B cell (primary cell): ENCODE measurements around the gene PRSS50.

Experiments
- CTCF ChIP-seq: fragments of 200-600 bp; IDR thresholded peaks from one replicate; pipeline ENCODE4 v1.8.0; 2022; ENCODE audit warnings: antibody characterized with exemption, mild to moderate bottlenecking
- EZH2 ChIP-seq: IDR thresholded peaks from 2 replicates; pipeline ENCODE4 v1.6.1; 2012; ENCODE audit warnings: borderline replicate concordance, low read depth, mild to moderate bottlenecking, moderate library complexity, low read length; ENCODE audit not compliant: insufficient read depth, poor library complexity, severe bottlenecking

- TF ChIP-seq CTCF (no peak), EZH2 (no peak)
Observed at GRCh38 chr3:46667061-46667621, 50.5 kb downstream of the PRSS50 start.
